Measurements from ENCODE around the gene CFDP1.
"Not testable (repeated sequence)": the region's sequence is repeated elsewhere in the genome, so short reads cannot be mapped to it uniquely, and the experiment has no call there.

CFDP1 gene

GRCh38 chr16:75433732-75434413 is 570 bp upstream of the CFDP1 start:
- H3K9ac ChIP-seq (ENCODE audit: insufficient read length, low read depth) = peak overlapping the region; percentile 96
- H3K27me3 ChIP-seq (ENCODE audit: insufficient read depth, insufficient read length) = peaks cover 3% of the 10 kb centered on the region
- no peaks in the 10 kb centered on the region for H3K4me1 ChIP-seq (ENCODE audit: insufficient read depth, insufficient read length)
- peak; percentile 56 for DNase-seq (ENCODE audit: low read depth, low spot score)
- no peaks in the 10 kb centered on the region; the same call in 1 of the 2 replicates for H3K9me3 ChIP-seq (ENCODE audit: insufficient read depth, low read length)
- H3K36me3 ChIP-seq (ENCODE audit: insufficient read depth, insufficient read length, low read length) = peaks cover 23% of the 10 kb centered on the region
- TF ChIP-seq SUZ12 (IDR thresholded peaks at IDR 0.05; ENCODE audit: extremely low read depth, insufficient read depth, insufficient read length) (no peak), ZNF274 (IDR thresholded peaks at IDR 0.05; ENCODE audit: low read depth, low read length) (no peak), YY1 (IDR thresholded peaks at IDR 0.05; ENCODE audit: insufficient read depth, insufficient read length) (no peak)
- peak overlapping the region; percentile 99 for H3K4me3 ChIP-seq (ENCODE audit: insufficient read length, low read depth)

- TF ChIP-seq ZNF274 (IDR thresholded peaks at IDR 0.05; ENCODE audit: low read depth, low read length) (no peak), YY1 (IDR thresholded peaks at IDR 0.05; ENCODE audit: insufficient read depth, insufficient read length) (no peak), SUZ12 (IDR thresholded peaks at IDR 0.05; ENCODE audit: extremely low read depth, insufficient read depth, insufficient read length) (no peak)
- no peaks in the 10 kb centered on the region for H3K9me3 ChIP-seq (ENCODE audit: insufficient read depth, low read length)
- H3K27me3 ChIP-seq (ENCODE audit: insufficient read depth, insufficient read length) = no peaks in the 10 kb centered on the region
- H3K36me3 ChIP-seq (ENCODE audit: insufficient read depth, insufficient read length, low read length) = peaks cover 26% of the 10 kb centered on the region
- no peak overlapping the region for H3K4me3 ChIP-seq (ENCODE audit: insufficient read length, low read depth)
- H3K4me1 ChIP-seq (ENCODE audit: insufficient read depth, insufficient read length) = no peaks in the 10 kb centered on the region
- DNase-seq (ENCODE audit: low read depth, low spot score) = no peak
- H3K9ac ChIP-seq (ENCODE audit: insufficient read length, low read depth) = no peak overlapping the region
Observed at GRCh38 chr16:75429621-75430403, 3.5 kb downstream of the CFDP1 start.

GRCh38 chr16:75426524-75426923 is 6.8 kb downstream of the CFDP1 start:
- DNase-seq (ENCODE audit: low read depth, low spot score); H3K9ac ChIP-seq (ENCODE audit: insufficient read length, low read depth); H3K4me1 ChIP-seq (ENCODE audit: insufficient read depth, insufficient read length); H3K9me3 ChIP-seq (ENCODE audit: insufficient read depth, low read length); H3K4me3 ChIP-seq (ENCODE audit: insufficient read length, low read depth); H3K27me3 ChIP-seq (ENCODE audit: insufficient read depth, insufficient read length): not testable (repeated sequence)
- H3K36me3 ChIP-seq (ENCODE audit: insufficient read depth, insufficient read length, low read length) = peaks cover 26% of the 10 kb centered on the region

- not testable (repeated sequence) for H3K4me1 ChIP-seq (ENCODE audit: insufficient read depth, insufficient read length); H3K27me3 ChIP-seq (ENCODE audit: insufficient read depth, insufficient read length); H3K4me3 ChIP-seq (ENCODE audit: insufficient read length, low read depth); DNase-seq (ENCODE audit: low read depth, low spot score); H3K9ac ChIP-seq (ENCODE audit: insufficient read length, low read depth); H3K9me3 ChIP-seq (ENCODE audit: insufficient read depth, low read length); H3K36me3 ChIP-seq (ENCODE audit: insufficient read depth, insufficient read length, low read length)
Observed at GRCh38 chr16:75424105-75424762, 9.1 kb downstream of the CFDP1 start.

GRCh38 chr16:75423723-75424104 is 9.6 kb downstream of the CFDP1 start:
- DNase-seq (ENCODE audit: low read depth, low spot score) = no peak
- Histone ChIP-seq H3K4me3 (ENCODE audit: insufficient read length, low read depth) (no peak overlapping the region), H3K4me1 (ENCODE audit: insufficient read depth, insufficient read length) (no peaks in the 10 kb centered on the region)

GRCh38 chr16:75421820-75422126 is 11.5 kb downstream of the CFDP1 start:
- no peak for DNase-seq (ENCODE audit: low read depth, low spot score)
- no peak overlapping the region for H3K9ac ChIP-seq (ENCODE audit: insufficient read length, low read depth)
- H3K27me3 ChIP-seq (ENCODE audit: insufficient read depth, insufficient read length) = no peaks in the 10 kb centered on the region
- no peaks in the 10 kb centered on the region for H3K4me1 ChIP-seq (ENCODE audit: insufficient read depth, insufficient read length)
- no peak overlapping the region for H3K4me3 ChIP-seq (ENCODE audit: insufficient read length, low read depth)
- no peaks in the 10 kb centered on the region for H3K36me3 ChIP-seq (ENCODE audit: insufficient read depth, insufficient read length, low read length)
- no peaks in the 10 kb centered on the region for H3K9me3 ChIP-seq (ENCODE audit: insufficient read depth, low read length)
- TF ChIP-seq SUZ12 (IDR thresholded peaks at IDR 0.05; ENCODE audit: extremely low read depth, insufficient read depth, insufficient read length) (no peak), YY1 (IDR thresholded peaks at IDR 0.05; ENCODE audit: insufficient read depth, insufficient read length) (no peak), ZNF274 (IDR thresholded peaks at IDR 0.05; ENCODE audit: low read depth, low read length) (no peak)

More at GRCh38 chr16:75423723-75424104, 9.6 kb downstream of the CFDP1 start:
- H3K36me3 ChIP-seq (ENCODE audit: insufficient read depth, insufficient read length, low read length) = peaks cover 3% of the 10 kb centered on the region
- H3K9ac ChIP-seq (ENCODE audit: insufficient read length, low read depth) = no peak overlapping the region
- H3K9me3 ChIP-seq (ENCODE audit: insufficient read depth, low read length) = no peaks in the 10 kb centered on the region
- TF ChIP-seq YY1 (IDR thresholded peaks at IDR 0.05; ENCODE audit: insufficient read depth, insufficient read length) (no peak), ZNF274 (IDR thresholded peaks at IDR 0.05; ENCODE audit: low read depth, low read length) (no peak), SUZ12 (IDR thresholded peaks at IDR 0.05; ENCODE audit: extremely low read depth, insufficient read depth, insufficient read length) (no peak)
- H3K27me3 ChIP-seq (ENCODE audit: insufficient read depth, insufficient read length) = no peaks in the 10 kb centered on the region

- H3K27me3 ChIP-seq (ENCODE audit: insufficient read depth, insufficient read length) = no peaks in the 10 kb centered on the region
- H3K9me3 ChIP-seq (ENCODE audit: insufficient read depth, low read length) = no peaks in the 10 kb centered on the region
- peak overlapping the region; percentile 46 for H3K9ac ChIP-seq (ENCODE audit: insufficient read length, low read depth)
- H3K36me3 ChIP-seq (ENCODE audit: insufficient read depth, insufficient read length, low read length) = no peaks in the 10 kb centered on the region
- no peaks in the 10 kb centered on the region for H3K4me1 ChIP-seq (ENCODE audit: insufficient read depth, insufficient read length)
- TF ChIP-seq YY1 (IDR thresholded peaks at IDR 0.05; ENCODE audit: insufficient read depth, insufficient read length) = no peak
- no peak for TF ChIP-seq SUZ12 (IDR thresholded peaks at IDR 0.05; ENCODE audit: extremely low read depth, insufficient read depth, insufficient read length)
- no peak for TF ChIP-seq ZNF274 (IDR thresholded peaks at IDR 0.05; ENCODE audit: low read depth, low read length)
- no peak overlapping the region for H3K4me3 ChIP-seq (ENCODE audit: insufficient read length, low read depth)
- peak; percentile 72 for DNase-seq (ENCODE audit: low read depth, low spot score)
Observed at GRCh38 chr16:75420987-75421819, 12.1 kb downstream of the CFDP1 start.

All from NT2/D1 (cell line).